ENCODE results near the gene FUCA1.
A peak's percentile ranks its signal among the peaks of the same experiment; 100 is the strongest.
"Not testable (repeated sequence)": the region's sequence is repeated elsewhere in the genome, so short reads cannot be mapped to it uniquely, and the experiment has no call there.

FUCA1 gene

DNA sequence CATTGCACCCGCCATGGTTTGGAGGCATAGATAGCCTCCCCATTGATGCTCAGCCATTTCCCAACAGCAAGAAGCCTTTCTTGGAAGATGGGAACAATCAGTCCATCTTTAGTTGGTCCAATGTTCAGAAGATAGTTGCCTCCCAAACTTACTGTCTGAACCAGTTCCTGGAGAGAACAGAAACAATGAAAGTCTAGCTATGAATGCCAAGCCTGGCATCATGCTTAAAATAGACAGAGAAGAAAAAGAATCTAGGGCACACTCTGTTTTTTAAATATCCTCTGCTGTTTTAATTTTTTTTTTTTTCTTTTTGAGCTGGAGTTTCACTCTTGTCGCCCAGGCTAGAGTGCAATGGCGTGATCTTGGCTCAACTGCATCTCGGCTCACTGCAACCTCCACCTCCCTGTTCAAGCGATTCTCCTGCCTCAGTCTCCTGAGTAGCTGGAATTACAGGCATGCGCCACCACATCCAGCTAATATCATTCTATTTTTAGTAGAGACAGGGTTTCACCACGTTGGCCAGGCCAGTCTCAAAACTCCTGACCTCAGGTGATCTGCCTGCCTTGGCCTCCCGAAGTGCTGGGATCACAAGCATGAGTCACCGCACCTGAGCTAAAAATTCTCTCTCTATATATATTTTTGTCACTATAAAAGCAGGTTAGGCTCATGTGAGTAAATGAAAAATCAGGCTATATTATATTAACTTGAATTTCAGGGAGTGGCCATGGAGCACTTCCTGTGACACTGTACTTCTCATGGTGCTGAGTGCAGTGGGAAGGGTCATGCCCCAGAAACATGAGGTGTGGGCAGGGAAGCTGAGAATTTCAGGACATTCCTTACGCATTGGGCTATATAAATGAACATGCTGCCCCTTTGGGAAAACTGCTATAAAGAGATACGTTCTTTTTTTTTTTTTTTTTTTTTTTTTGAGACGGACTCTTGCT, 19.1 kb downstream of the FUCA1 start:
- no peak overlapping the region for H3K4me3 ChIP-seq
- H3K27ac ChIP-seq, result no peak overlapping the region

- not testable (repeated sequence) for H3K27ac ChIP-seq, H3K4me3 ChIP-seq
These were observed 20.5 kb downstream of the FUCA1 start for GRCh38 chr1:23847482-23848095.

GRCh38 chr1:23845163-23845562, 22.9 kb downstream of the FUCA1 start:
- Histone ChIP-seq H3K27ac (no peak overlapping the region), H3K4me3 (no peak overlapping the region)

DNA sequence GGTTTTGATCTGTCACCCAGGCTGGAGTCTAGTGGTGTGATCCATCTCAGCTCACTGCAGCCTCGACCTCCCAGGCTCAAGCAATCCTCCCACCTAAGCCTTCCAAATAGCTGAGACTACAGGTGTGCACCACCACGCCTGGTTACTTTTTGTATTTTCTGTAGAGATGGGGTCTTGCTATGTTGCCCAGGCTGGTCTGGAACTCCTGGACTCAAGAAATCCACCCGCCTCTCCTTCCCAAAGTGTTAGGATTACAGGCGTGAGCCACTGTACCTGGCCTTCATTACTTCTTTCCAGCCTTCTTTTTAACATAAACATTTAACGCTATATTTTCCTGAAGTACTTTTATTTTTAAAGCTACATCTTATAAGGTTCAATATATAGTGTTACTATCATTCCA, 24.4 kb downstream of the FUCA1 start:
- Histone ChIP-seq H3K27ac (no peak overlapping the region), H3K4me3 (no peak overlapping the region)

DNA sequence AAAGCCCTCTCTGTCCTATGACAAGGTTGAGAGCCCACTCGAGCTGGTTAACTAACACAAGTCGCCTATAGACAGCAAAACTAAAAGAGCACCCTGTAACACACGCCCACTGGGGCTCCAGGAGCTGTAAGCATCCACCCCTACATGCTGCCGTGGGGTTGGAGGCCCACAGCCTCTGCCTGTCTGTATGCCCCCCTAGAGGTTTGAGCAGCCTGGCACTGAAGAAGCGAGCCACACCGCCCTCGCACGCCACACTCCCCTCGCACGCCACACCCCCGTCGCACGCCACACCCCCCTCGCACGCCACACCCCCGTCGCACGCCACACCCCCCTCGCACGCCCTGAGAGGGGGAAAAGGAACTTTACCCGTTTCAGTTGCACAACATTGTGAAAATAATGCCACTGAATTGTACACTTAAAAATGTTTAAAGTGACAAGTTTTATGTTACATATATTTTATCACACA, 29.7 kb downstream of the FUCA1 start:
- peak overlapping the region in 1 of 21 experiments; percentile 13 for H3K27ac ChIP-seq
- H3K4me3 ChIP-seq, result peak overlapping the region in 5 of 7 experiments; percentile 1 to 25 (median 11)

DNA sequence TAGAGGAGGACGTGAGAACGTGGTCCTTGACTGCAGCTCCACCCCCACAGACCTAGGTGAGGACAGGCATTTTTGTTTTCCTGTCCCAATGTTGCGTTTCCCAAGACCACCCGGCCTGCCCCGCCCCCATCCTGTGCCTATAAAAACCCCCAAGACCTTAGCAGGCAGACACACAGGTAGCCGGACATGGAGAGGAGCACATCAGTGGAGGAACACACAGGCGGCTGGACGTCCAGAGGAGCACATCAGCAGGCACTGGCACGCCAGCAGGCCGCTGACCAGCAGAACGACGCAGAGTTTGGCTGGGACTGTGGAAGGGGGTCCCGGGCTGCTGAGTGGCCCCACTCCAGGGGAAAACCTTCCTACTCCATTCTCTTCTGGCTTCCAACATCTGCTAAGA, 30.2 kb downstream of the FUCA1 start:
- peak overlapping the region in 1 of 7 experiments; percentile 25 for H3K4me3 ChIP-seq
- H3K27ac ChIP-seq, result peak overlapping the region in 1 of 21 experiments; percentile 13

DNA sequence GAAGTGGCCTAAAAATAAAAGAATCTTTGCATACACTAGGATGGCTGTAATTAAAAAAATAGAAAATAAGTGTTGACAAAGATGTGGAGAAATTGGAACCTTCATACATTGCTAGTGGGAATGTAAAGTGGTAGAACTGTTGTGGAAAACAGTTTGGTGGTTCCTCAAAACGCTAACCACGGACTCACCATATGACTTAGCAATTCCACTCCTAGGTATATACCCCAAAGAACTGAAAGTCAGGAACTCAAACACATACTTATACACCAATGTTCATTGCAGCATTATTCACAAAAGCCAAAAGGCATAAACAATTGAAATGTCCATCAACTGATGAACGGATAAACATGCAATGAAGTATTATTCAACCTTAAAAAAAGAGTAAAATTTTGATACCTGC, 32.1 kb downstream of the FUCA1 start:
- no peak overlapping the region for H3K4me3 ChIP-seq

DNA sequence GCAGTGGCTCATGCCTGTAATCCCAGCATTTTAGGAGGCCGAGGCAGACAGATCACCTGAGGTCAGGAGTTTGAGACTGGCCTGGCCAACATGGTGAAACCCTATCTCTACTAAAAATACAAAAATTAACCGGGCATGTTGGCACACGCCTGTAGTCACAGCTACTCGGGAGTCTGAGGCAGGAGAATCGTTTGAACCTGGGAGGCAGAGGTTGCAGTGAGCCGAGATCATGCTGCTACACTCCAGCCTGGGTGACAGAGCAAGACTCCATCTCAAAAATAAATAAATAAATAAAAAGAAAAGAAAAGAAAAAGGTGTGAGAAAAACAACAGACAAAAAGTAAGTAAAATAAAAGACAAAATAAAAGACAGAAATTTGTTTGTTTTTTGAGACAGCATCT, 33.9 kb downstream of the FUCA1 start:
- not testable (repeated sequence) for H3K4me3 ChIP-seq

More for the DNA sequence above, 32.1 kb downstream of the FUCA1 start:
- H3K27ac ChIP-seq, result no peak overlapping the region

DNA sequence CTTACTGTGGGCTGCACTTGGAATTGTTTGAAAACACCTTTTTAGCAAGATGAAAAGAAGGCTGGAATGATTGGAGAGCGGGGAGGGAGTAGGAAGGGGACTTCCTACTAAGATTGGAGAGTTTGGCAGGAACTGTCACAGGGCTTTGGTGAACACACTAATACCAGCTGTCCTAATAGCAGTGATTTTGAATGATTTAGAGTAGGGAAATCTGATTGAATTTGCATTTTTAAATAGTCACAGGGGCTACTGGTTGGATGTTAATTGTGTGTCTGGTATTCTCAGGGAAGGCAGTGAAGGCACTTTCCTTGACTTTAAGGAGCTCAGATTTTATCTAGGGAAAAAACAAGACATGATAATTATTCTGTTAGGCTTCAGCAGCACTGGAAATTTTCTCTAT, 40.4 kb downstream of the FUCA1 start:
- no peak overlapping the region for H3K27ac ChIP-seq
- H3K4me3 ChIP-seq, result no peak overlapping the region

More for the DNA sequence above, 33.9 kb downstream of the FUCA1 start:
- not testable (repeated sequence) for H3K27ac ChIP-seq

DNA sequence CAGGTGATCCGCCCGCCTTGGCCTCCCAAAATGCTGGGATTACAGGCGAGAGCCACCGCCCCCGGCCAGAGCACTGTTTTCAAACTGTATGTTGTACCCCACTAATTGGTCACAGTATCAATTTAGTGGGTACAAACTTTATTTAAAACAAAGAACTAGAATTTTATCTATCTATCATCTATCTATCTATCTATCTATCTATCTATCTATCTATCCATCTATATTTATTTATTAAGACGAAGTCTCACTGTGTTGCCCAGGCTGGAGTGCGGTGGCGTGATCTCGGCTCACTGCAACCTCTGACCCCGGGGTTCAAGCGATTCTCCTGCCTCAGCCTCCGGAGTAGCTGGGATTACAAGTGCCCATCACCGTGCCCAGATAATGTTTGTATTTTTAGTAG, 41.5 kb downstream of the FUCA1 start:
- not testable (repeated sequence) for H3K4me3 ChIP-seq, H3K27ac ChIP-seq

GRCh38 chr1:23825762-23826522, 42.1 kb downstream of the FUCA1 start:
- H3K27ac ChIP-seq, result peak overlapping the region in 19 of 21 experiments; percentile 83 to 99 (median 95)

GRCh38 chr1:23825076-23825761, 42.9 kb downstream of the FUCA1 start, which contains the start of gene HMGCL:
TSS of gene HMGCL (minus strand) at chr1:23825429. CDS start at chr1:23825415, 14 bp downstream.
- Histone ChIP-seq H3K27ac (peak within 1 kb of the TSS; percentile 83 to 99 (median 95)), H3K4me3 (peak within 1 kb of the TSS; percentile 79 to 95 (median 86))

More at GRCh38 chr1:23825762-23826522, 42.1 kb downstream of the FUCA1 start:
- peak overlapping the region; percentile 79 to 95 (median 86) for H3K4me3 ChIP-seq

GRCh38 chr1:23824711-23825075, 43.4 kb downstream of the FUCA1 start:
- H3K4me3 ChIP-seq, result peak overlapping the region; percentile 79 to 95 (median 86)
- H3K27ac ChIP-seq, result peak overlapping the region; percentile 83 to 99 (median 95)

GRCh38 chr1:23823767-23824166, 44.3 kb downstream of the FUCA1 start:
- H3K4me3 ChIP-seq, result peak overlapping the region in 1 of 7 experiments; percentile 84
- H3K27ac ChIP-seq, result no peak overlapping the region

DNA sequence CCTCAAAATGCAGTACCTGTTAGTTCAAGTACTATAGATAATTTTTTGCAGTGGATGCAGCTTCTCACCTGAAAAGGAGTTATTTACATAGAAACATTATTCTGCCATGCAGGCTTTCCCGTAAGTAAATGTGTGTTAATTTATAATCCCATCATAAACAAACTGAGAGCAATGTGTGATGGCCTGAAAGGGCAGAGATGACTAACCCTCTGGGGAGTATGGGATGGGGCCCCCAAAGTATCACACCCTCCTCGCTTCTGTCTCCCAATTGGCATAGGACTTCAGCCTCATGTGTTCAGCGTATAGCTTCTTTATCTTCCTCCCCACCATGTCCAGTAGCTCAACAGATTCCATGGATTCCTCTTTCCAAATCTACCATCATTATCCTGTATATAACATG, 50.5 kb downstream of the FUCA1 start:
- no peak overlapping the region for H3K27ac ChIP-seq

GRCh38 chr1:23816906-23817305, 51.2 kb downstream of the FUCA1 start:
- Histone ChIP-seq H3K4me3 (no peak overlapping the region), H3K27ac (no peak overlapping the region)

More for the DNA sequence above, 50.5 kb downstream of the FUCA1 start:
- H3K4me3 ChIP-seq, result no peak overlapping the region

- Histone ChIP-seq H3K4me3 (no peak overlapping the region), H3K27ac (no peak overlapping the region)
These were observed 51.7 kb downstream of the FUCA1 start for GRCh38 chr1:23816361-23816760.

- Histone ChIP-seq H3K27ac (no peak overlapping the region), H3K4me3 (no peak overlapping the region)
These were observed 54.1 kb downstream of the FUCA1 start for GRCh38 chr1:23814016-23814415.

DNA sequence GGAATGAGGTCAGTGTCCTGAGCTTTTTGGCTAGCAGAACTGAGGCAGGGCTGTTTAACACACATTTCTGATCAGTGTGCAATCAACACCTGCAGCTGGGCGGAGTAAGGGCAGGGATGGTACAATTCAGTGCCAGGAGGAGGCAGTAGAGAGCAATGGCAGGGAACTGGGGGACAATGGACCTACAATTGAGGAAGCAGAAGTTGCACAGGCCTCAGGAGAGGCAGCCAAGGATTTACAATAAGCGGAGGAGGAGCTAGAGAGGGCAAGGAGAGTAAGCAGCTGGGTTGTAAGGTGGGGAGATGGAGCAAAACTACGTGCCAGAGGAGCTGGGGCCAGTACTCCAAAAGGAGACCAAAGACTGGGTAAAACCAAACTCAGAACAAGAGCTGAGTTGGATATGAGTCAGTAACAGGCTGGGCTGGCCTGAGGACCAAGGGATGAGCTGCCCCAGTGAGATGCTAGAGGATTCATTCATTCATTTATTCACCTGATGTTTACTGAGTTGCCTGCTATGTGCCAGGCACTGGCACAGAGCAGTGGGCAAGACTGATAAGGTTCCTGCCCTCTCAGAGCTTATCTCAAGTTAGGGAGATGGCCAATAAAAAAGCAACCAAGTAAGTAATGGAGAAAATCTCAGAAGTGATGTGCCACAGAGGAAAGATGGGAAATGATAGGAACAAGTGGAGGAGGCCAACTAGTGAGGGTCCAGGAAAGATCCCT, 57.1 kb downstream of the FUCA1 start:
- H3K4me3 ChIP-seq, result no peak overlapping the region
- H3K27ac ChIP-seq, result peak overlapping the region in 1 of 21 experiments; percentile 0
